OCI-LY1 (cell line): ENCODE data around the gene NOTO.

Source experiments
- CTCF ChIP-seq: fragments of 200-600 bp; sonication (generic), shearing (Covaris generic); IDR thresholded peaks from 2 replicates; pipeline ENCODE4 v1.5.1; 2017; ENCODE audit warnings: mild to moderate bottlenecking, antibody characterized with exemption, low read length, moderate library complexity, mixed read lengths
- EZH2 ChIP-seq: fragments of 200-600 bp; sonication (generic), shearing (Covaris generic); IDR thresholded peaks from 2 replicates; pipeline ENCODE4 v1.8.0; 2017; ENCODE audit warnings: borderline replicate concordance, mixed run types, mild to moderate bottlenecking, antibody characterized with exemption, low read length, moderate library complexity, mixed read lengths

- no peak for TF ChIP-seq CTCF
- TF ChIP-seq EZH2: no peak
These were observed at the start of gene NOTO for GRCh38 chr2:73202156-73203054.
